ENCODE data around the gene CNNM4.

CNNM4 gene

GRCh38 chr2:96727431-96727830 is 33.3 kb upstream of the CNNM4 start:
- DNase-seq (ENCODE audit: extremely low read depth, insufficient read length), result no peak
- H3K36me3 ChIP-seq (ENCODE audit: control insufficient read depth, insufficient read depth, low read length), result peaks cover 6% of the 10 kb centered on the region

DNA sequence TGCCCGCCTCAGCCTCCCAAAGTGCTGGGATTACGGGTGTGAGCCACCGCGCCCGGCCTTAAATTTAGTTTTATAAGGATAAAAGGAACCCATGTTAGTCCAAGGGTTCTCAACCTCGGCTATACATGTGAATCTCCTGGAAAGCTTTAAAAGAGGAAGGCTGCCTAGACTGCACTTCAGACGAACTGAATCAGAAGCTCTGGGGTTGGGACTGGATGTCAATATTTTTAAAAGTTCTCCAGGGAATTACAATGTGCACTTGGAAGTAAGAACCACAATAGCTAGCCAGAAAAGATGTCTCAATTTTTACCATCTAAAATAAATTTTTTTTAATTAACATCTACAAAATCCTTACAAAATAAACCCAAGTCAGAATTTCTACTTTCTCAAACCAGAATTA is 31.0 kb upstream of the CNNM4 start:
- H3K36me3 ChIP-seq (ENCODE audit: control insufficient read depth, insufficient read depth, low read length), result peaks cover 12% of the 10 kb centered on the region
- no peak for TF ChIP-seq CTCF (IDR thresholded peaks at IDR 0.05; ENCODE audit: insufficient read depth, low read length, poor library complexity, severe bottlenecking)
- no peak for DNase-seq (ENCODE audit: extremely low read depth, insufficient read length)

More at GRCh38 chr2:96727431-96727830, 33.3 kb upstream of the CNNM4 start:
- Histone ChIP-seq H3K4me3 (replicated peaks; ENCODE audit: low read depth, low read length) (no peak overlapping the region), H3K27me3 (replicated peaks; ENCODE audit: control insufficient read depth, insufficient read depth, low read length) (no peaks in the 10 kb centered on the region)
- TF ChIP-seq CTCF (IDR thresholded peaks at IDR 0.05; ENCODE audit: insufficient read depth, low read length, poor library complexity, severe bottlenecking), result no peak

DNA sequence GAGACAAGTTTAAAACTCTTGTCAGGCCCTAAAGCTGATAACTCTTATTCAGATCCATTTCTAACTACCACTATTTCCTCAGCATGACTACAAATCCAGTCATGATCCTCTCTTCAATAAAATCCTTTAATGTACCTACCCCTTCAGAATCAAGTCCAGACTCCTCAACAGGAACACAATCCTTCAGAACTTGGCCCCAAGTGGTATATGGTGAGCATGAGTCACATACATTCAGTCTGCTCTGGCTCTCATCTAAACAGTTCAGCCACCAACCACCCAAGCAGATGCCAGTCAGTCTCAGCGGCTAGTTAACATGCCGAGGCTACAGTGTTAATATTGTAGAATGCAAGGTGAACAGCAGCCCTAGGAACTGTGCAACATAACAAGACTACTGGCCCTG is 30.5 kb upstream of the CNNM4 start:
- no peak for DNase-seq (ENCODE audit: extremely low read depth, insufficient read length)
- Histone ChIP-seq H3K4me3 (replicated peaks; ENCODE audit: low read depth, low read length) (no peak overlapping the region), H3K36me3 (ENCODE audit: control insufficient read depth, insufficient read depth, low read length) (peaks cover 12% of the 10 kb centered on the region), H3K27me3 (replicated peaks; ENCODE audit: control insufficient read depth, insufficient read depth, low read length) (no peaks in the 10 kb centered on the region)
- TF ChIP-seq CTCF (IDR thresholded peaks at IDR 0.05; ENCODE audit: insufficient read depth, low read length, poor library complexity, severe bottlenecking), result no peak

More for the DNA sequence above, 31.0 kb upstream of the CNNM4 start:
- H3K4me3 ChIP-seq (replicated peaks; ENCODE audit: low read depth, low read length), result no peak overlapping the region
- H3K27me3 ChIP-seq (replicated peaks; ENCODE audit: control insufficient read depth, insufficient read depth, low read length), result no peaks in the 10 kb centered on the region

GRCh38 chr2:96733931-96734330 is 26.8 kb upstream of the CNNM4 start:
- no peak for DNase-seq (ENCODE audit: extremely low read depth, insufficient read length)
- peaks cover 13% of the 10 kb centered on the region for H3K36me3 ChIP-seq (ENCODE audit: control insufficient read depth, insufficient read depth, low read length)
- TF ChIP-seq CTCF (IDR thresholded peaks at IDR 0.05; ENCODE audit: insufficient read depth, low read length, poor library complexity, severe bottlenecking), result no peak
- no peaks in the 10 kb centered on the region for H3K27me3 ChIP-seq (replicated peaks; ENCODE audit: control insufficient read depth, insufficient read depth, low read length)
- H3K4me3 ChIP-seq (replicated peaks; ENCODE audit: low read depth, low read length), result no peak overlapping the region

DNA sequence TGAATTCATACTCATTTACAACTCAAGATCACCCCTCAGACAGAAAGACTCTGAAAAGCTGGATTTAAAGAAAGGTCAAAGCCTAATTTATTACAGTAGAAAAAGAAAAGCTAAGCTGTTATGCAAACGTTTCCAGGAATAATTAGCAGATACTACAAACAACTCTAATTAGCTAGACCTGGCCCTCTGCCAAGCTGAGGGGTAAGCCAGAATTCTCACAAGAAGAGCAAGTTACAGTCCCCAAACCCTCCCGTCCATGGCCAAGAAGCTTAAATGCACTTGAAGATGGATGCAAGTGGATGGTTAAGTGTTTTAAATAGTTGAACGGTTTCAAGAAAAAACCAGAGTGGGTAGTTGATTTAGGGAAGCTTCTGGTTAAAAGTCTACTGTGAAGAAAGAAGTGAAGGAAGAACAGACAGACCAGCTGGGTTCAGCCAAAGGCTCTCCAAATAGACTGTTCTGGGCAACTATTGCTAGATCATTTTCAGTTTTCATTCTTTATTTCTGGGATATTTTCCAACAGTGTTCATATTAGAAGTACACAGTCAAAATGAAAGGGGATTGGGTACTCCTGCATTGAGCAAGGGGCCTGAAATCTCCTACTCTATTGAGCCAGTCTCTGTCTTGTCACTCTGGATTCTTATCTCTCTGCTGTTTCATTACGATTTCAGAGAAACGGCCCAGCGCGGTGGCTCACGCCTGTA is 25.7 kb upstream of the CNNM4 start:
- H3K36me3 ChIP-seq (ENCODE audit: control insufficient read depth, insufficient read depth, low read length), result peaks cover 13% of the 10 kb centered on the region
- TF ChIP-seq CTCF (IDR thresholded peaks at IDR 0.05; ENCODE audit: insufficient read depth, low read length, poor library complexity, severe bottlenecking), result no peak
- no peak for DNase-seq (ENCODE audit: extremely low read depth, insufficient read length)

DNA sequence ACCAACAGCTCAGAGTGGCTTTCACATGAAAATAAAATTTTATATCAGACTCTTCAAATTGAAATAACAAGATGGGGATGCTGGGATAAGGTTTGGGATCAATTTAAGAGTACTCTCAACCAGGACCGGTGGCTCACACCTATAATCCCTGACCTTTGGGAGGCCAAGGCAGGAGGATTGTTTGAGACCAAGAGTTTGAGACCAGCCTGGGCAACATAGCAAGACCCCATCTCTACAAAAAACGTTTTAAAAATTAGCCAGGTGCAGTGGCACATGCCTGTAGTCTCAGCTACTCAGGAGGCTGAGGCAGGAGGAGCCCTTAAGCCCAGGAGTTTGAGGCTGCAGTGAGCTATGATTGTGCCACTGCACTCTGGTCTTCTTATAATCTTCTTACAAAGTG is 23.5 kb upstream of the CNNM4 start:
- no peak for DNase-seq (ENCODE audit: extremely low read depth, insufficient read length)
- H3K36me3 ChIP-seq (ENCODE audit: control insufficient read depth, insufficient read depth, low read length), result peaks cover 7% of the 10 kb centered on the region
- TF ChIP-seq CTCF (IDR thresholded peaks at IDR 0.05; ENCODE audit: insufficient read depth, low read length, poor library complexity, severe bottlenecking), result no peak
- no peaks in the 10 kb centered on the region for H3K27me3 ChIP-seq (replicated peaks; ENCODE audit: control insufficient read depth, insufficient read depth, low read length)
- H3K4me3 ChIP-seq (replicated peaks; ENCODE audit: low read depth, low read length), result no peak overlapping the region

More for the DNA sequence above, 25.7 kb upstream of the CNNM4 start:
- H3K27me3 ChIP-seq (replicated peaks; ENCODE audit: control insufficient read depth, insufficient read depth, low read length), result no peaks in the 10 kb centered on the region
- H3K4me3 ChIP-seq (replicated peaks; ENCODE audit: low read depth, low read length), result no peak overlapping the region

Measured in GM06990 (cell line).